HCT116 (cell line): ENCODE data around the gene NDUFS8. TPM values are rescaled to one million over a fixed set of nuclear protein-coding genes. Genes with fewer than 3 reads are reported as not detected.

Source experiments
- ZBTB33 ChIP-seq: IDR thresholded peaks from 2 replicates; pipeline ENCODE4 v1.6.1; 2011; ENCODE audit warnings: mild to moderate bottlenecking, low read length, moderate library complexity; ENCODE audit not compliant: insufficient replicate concordance; ENCODE audit errors: extremely low read depth
- total RNA-seq: library from RNA; stranded (reverse); gene quantifications from one replicate; pipeline ENCODE4 v1.2.1, GENCODE V29; 2021; ENCODE audit not compliant: unreplicated experiment
- TF ChIP-seq, protein P1 (sequence below): IDR thresholded peaks from 2 replicates; pipeline ENCODE4 v1.6.1; 2012; ENCODE audit warnings: low read depth

Gene NDUFS8
- total RNA-seq, 1 experiment from 2014 or later, result 189 TPM

DNA sequence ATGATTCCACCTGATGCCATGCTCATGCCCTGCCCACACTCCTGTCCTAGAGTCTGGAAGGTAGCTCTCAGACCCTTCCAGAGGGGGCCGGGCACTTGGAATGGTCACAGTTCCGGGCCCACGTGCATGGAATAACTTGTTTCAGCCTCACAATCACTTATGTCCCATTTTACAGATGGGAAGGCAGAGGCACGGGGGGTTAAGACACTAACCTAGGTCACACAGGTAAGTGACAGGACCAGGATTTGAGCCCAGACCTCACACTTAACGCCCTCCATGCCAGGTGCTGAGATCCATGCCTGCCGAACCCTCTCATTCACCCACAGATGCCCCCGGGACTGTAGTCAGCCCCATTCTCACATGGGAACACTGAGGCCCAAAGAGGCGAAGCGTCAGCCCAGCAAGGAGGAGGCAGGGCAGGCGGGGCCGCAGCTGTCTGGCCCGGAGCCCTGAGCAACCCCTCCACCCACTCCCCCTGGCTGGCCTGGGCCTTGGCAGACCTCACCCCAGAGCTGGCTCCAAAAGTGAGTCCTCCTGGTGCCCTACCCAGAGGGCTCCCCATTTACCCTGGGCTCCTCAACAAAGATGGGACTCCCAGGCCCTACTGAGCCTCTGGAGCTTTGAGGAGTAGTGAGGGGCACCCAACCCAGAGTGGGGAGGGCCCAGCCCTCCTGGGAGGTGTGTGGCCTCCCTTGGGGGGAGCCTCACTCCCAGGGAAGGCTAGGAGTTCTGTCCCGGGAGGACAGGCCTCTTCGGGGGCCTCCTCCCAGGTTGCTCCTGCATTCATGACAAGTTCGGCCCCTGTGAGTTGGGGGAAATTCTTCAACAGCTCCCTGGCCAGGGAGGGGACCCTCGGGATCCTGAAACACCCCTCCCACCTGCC, 22.7 kb upstream of the NDUFS8 start (continued):
- no peak for TF ChIP-seq ZBTB33
- TF ChIP-seq, protein P1, sequence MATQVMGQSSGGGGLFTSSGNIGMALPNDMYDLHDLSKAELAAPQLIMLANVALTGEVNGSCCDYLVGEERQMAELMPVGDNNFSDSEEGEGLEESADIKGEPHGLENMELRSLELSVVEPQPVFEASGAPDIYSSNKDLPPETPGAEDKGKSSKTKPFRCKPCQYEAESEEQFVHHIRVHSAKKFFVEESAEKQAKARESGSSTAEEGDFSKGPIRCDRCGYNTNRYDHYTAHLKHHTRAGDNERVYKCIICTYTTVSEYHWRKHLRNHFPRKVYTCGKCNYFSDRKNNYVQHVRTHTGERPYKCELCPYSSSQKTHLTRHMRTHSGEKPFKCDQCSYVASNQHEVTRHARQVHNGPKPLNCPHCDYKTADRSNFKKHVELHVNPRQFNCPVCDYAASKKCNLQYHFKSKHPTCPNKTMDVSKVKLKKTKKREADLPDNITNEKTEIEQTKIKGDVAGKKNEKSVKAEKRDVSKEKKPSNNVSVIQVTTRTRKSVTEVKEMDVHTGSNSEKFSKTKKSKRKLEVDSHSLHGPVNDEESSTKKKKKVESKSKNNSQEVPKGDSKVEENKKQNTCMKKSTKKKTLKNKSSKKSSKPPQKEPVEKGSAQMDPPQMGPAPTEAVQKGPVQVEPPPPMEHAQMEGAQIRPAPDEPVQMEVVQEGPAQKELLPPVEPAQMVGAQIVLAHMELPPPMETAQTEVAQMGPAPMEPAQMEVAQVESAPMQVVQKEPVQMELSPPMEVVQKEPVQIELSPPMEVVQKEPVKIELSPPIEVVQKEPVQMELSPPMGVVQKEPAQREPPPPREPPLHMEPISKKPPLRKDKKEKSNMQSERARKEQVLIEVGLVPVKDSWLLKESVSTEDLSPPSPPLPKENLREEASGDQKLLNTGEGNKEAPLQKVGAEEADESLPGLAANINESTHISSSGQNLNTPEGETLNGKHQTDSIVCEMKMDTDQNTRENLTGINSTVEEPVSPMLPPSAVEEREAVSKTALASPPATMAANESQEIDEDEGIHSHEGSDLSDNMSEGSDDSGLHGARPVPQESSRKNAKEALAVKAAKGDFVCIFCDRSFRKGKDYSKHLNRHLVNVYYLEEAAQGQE, result no peak
